ENCODE results near the gene EYA3.

Gene EYA3

DNA sequence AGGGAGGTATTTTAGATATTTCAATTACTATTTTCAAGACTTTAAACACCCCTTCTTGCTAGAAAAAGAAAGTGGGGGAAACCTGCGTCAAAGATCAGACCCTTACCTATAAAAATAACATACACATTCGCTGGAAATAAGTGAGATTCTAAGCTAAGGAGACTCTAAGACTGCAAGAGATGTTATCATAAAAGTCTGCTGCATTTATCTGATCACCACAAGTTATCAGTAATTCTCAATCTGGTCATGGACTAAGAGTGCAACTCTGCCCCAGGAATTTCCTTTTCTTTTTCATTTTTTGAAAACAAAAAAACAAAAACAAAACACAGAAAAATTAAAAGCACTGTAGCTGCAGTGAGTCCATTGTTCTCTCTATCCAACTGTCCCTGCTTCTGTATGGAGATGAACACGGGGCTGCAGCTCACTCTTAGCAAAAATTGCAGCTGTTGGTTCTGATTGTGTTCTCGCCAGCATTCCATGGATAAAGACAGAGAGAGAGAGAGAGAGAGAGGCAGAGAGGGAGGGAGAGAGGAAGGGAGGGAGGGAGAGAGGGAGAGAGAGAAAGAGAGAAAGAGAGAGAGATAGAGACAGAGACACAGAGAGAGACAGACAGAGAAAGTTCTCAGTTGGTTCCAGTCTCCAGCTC lies 114.5 kb downstream of the EYA3 start:
- TF ChIP-seq, protein P1, sequence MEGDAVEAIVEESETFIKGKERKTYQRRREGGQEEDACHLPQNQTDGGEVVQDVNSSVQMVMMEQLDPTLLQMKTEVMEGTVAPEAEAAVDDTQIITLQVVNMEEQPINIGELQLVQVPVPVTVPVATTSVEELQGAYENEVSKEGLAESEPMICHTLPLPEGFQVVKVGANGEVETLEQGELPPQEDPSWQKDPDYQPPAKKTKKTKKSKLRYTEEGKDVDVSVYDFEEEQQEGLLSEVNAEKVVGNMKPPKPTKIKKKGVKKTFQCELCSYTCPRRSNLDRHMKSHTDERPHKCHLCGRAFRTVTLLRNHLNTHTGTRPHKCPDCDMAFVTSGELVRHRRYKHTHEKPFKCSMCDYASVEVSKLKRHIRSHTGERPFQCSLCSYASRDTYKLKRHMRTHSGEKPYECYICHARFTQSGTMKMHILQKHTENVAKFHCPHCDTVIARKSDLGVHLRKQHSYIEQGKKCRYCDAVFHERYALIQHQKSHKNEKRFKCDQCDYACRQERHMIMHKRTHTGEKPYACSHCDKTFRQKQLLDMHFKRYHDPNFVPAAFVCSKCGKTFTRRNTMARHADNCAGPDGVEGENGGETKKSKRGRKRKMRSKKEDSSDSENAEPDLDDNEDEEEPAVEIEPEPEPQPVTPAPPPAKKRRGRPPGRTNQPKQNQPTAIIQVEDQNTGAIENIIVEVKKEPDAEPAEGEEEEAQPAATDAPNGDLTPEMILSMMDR (IDR thresholded peaks at IDR 0.05; ENCODE audit: low read length, missing control alignments), result no peak
- no peak for DNase-seq (ENCODE audit: low read depth)
- no peak overlapping the region for H3K4me3 ChIP-seq (replicated peaks; ENCODE audit: low read depth, low read length)

GRCh38 chr1:27972141-27972540 lies 116.3 kb downstream of the EYA3 start:
- no peak for DNase-seq (ENCODE audit: low read depth)
- no peak overlapping the region for H3K4me3 ChIP-seq (replicated peaks; ENCODE audit: low read depth, low read length)
- TF ChIP-seq, protein P1 (IDR thresholded peaks at IDR 0.05; ENCODE audit: low read length, missing control alignments), result no peak

DNA sequence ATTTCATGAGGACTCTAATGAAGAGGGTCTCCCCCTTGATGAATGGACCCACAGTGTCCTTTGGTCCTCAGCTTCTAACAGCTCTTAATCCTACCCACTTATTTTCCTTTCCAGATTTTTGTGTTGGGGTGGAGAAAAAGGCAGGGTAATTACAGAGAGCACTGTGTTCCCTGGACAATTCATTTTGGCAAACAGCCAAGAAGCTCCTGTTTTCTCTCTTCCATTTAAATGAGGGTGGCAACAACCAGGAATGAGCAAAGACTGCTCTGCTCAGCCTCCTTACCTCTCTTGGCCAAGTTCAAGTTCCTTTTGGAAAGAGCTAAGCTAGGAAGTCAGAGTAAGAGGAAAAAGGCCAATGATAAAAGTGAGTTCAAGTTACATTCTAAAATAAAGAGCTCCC lies 116.7 kb downstream of the EYA3 start:
- peak; percentile 53 for DNase-seq (ENCODE audit: low read depth)
- TF ChIP-seq, protein P1 (IDR thresholded peaks at IDR 0.05; ENCODE audit: low read length, missing control alignments), result no peak

GRCh38 chr1:27970401-27970800 lies 118.0 kb downstream of the EYA3 start:
- peak; percentile 72 for DNase-seq (ENCODE audit: low read depth)

More for the DNA sequence above, 116.7 kb downstream of the EYA3 start:
- no peak overlapping the region for H3K4me3 ChIP-seq (replicated peaks; ENCODE audit: low read depth, low read length)

DNA sequence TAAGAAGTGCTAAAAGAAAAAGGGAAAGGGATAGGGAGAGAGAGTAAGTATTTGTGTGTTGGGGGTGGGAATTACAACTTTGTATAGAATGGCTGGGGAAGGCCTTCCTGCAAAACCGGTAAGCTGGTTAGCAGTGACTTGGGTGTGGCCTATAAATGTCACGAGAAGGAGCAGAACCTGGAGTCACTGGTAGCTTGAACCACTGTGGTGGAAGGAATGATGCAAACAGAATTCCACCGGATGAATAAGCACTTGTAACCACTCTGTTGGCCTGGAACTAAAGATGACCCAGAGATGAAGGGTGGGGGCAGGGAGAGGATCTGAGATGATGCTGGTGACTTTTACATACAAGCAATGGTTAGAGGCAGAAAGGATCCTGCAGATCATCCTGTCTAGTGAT lies 119.7 kb downstream of the EYA3 start:
- DNase-seq (ENCODE audit: low read depth), result peak; percentile 70
- TF ChIP-seq, protein P1 (IDR thresholded peaks at IDR 0.05; ENCODE audit: low read length, missing control alignments), result no peak
- H3K4me3 ChIP-seq (replicated peaks; ENCODE audit: low read depth, low read length), result no peak overlapping the region

More at GRCh38 chr1:27970401-27970800, 118.0 kb downstream of the EYA3 start:
- no peak overlapping the region for H3K4me3 ChIP-seq (replicated peaks; ENCODE audit: low read depth, low read length)
- TF ChIP-seq, protein P1 (IDR thresholded peaks at IDR 0.05; ENCODE audit: low read length, missing control alignments), result no peak

DNA sequence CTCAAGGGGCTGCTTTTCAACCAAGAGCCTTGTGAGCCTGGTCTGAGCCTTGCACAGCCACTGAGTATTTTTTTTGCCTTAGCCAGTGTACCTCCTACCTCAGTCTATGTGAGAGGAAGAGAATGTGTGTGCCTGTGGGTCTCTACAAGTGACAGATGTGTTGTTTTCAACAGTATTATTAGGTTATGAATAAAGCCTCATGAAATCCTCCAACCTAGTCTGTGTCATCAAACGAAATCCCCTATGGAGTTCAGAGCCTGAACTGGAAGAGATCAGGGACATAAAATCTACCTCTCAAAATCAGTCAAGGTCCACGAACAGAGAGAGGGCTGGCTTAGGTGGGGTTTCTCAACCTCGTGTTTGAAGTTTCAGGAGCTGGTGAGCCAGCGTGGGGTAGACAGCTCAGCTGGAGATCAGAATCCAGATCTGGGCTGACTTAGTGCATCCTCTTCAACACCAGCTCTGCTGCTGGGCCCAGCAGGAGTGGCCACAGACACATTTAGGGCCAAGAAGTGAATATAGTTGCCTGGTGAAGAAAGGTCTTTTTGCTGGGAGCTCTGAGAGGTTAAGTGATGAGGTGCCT lies 120.4 kb downstream of the EYA3 start:
- no peak for DNase-seq (ENCODE audit: low read depth)
- TF ChIP-seq, protein P1 (IDR thresholded peaks at IDR 0.05; ENCODE audit: low read length, missing control alignments), result no peak
- H3K4me3 ChIP-seq (replicated peaks; ENCODE audit: low read depth, low read length), result no peak overlapping the region

Data from fibroblast of pulmonary artery (primary cell).